ENCODE data around the gene COL20A1. TPM values are rescaled to one million over a fixed set of nuclear protein-coding genes. Genes with fewer than 3 reads are reported as not detected.

COL20A1 gene
- total and polyA plus RNA-seq, 2 experiments from 2014 or later = not detected

DNA sequence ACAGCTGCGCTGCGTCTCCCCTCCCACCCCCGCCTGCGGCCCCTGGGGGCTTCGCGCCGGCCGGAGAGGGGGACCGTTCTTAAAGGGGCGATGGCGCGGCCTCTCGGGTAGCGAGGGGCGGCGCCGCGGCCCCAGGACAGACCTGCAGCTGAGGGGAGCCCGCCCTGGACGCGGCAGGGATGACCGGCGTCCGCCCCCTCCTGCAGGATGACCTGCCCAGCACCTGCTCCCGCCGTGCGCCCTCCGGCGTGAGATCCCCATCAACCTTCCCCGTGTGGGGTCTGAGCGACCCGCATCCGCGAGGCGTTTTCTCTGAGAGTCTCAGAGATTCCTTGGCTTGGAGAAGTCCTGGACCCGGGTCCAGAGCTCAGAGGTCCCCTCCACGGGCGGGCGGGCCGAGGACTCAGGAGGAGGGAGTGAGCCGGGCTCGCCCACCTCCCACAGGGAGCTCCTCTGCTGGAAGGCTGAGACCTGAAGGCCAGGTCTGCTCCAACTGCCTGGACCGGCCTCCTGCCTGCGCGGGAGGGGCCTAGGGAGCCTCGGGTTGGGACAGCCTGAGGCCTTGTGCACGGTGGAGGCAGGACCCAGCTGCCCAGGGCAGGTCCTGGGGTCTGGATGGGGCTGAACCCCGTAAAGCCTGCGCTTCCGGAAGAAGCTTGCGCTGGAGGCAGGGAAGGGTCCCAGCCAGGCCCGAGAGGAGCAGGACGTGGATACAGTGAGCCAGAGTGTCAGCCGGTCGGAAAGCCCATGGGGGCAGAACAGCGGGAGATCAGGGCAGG is 38.2 kb upstream of the COL20A1 start:
- H3F3A ChIP-seq (ENCODE audit: insufficient read depth) = no peaks in the 10 kb centered on the region
- no peaks in the 10 kb centered on the region for H4K20me1 ChIP-seq (ENCODE audit: insufficient read depth)
- no peaks in the 10 kb centered on the region for H3K79me2 ChIP-seq (ENCODE audit: insufficient read depth)
- DNase-seq = no peak
- H3K27me3 ChIP-seq (replicated peaks; ENCODE audit: insufficient read depth) = peaks cover 32% of the 10 kb centered on the region
- TF ChIP-seq EZH2phosphoT487 (IDR thresholded peaks at IDR 0.05; ENCODE audit: insufficient read depth, low read depth) (no peak), EZH2 (IDR thresholded peaks at IDR 0.05; ENCODE audit: insufficient read depth, poor library complexity, severe bottlenecking) (peak; percentile 37)
- no peak overlapping the region for H3K27ac ChIP-seq
- no peak overlapping the region for H3K4me3 ChIP-seq
- in situ Hi-C loops (cut with MboI) = no loop called here
- no peak overlapping the region for H3K4me2 ChIP-seq (ENCODE audit: unreplicated experiment)
- no peak overlapping the region for H2AFZ ChIP-seq
- no peaks in the 10 kb centered on the region for H3K9me2 ChIP-seq (ENCODE audit: insufficient read depth)
- 33 to 35% methylated on average over 43 to 47 of the region's 56 CpGs for WGBS, 2 experiments (ENCODE audit: low coverage in 1 of 2, low lambda C conversion rate in 2 of 2, missing lambda C conversion rate in 2 of 2)
- H3K9ac ChIP-seq = no peak overlapping the region
- no peaks in the 10 kb centered on the region for H3K9me3 ChIP-seq (ENCODE audit: low read depth)
- H3K4me1 ChIP-seq (ENCODE audit: insufficient read depth) = no peaks in the 10 kb centered on the region
- no peaks in the 10 kb centered on the region for H3K36me3 ChIP-seq (ENCODE audit: low read depth)

DNA sequence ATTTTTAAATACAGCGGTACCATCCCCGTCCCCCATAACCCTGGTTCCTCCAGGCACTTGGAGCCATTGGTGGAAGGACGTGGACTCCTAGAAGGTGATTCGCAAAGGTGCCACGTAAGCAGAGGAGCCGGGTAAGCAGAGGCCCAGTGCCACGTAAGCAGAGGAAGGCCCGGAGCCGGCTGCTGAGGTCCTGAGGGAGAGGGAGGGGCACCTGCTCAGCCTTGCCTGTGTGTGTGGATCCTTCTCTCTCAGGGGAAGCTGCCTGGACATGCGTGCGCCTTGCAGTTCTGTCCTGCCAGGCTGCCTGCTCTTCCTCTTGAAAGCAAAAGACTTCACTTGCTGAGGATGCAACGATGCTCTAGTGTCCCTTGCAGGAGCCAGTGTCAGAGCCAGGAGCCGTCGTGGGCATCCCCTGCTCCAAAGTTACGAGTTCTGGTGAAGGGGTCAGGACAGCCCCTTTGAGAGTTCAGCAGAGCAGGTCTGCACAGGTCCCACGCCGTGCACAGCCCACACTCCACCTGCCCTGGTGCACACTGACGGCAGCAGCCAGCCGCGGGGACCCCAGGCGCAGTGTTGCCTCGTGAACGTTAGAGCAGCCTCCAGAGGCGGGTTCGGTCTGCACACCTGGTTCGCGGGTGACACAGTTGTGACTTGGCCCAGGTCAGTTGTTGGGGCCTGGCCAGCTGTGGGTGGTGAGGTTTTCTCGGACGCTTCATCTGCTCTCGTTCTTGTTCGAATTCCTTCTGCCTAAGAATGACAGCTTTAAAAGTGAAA is 36.9 kb upstream of the COL20A1 start:
- no peak for TF ChIP-seq EZH2phosphoT487 (IDR thresholded peaks at IDR 0.05; ENCODE audit: insufficient read depth, low read depth)
- TF ChIP-seq EZH2 (IDR thresholded peaks at IDR 0.05; ENCODE audit: insufficient read depth, poor library complexity, severe bottlenecking) = no peak
- no peak overlapping the region for H3K4me2 ChIP-seq (ENCODE audit: unreplicated experiment)
- no peak for DNase-seq
- H3K9ac ChIP-seq = no peak overlapping the region
- WGBS, 2 experiments (ENCODE audit: low coverage in 1 of 2, low lambda C conversion rate in 2 of 2, missing lambda C conversion rate in 2 of 2) = 58 to 61% methylated on average over 31 of the region's 31 CpGs
- no peak overlapping the region for H3K4me3 ChIP-seq
- no peaks in the 10 kb centered on the region for H3K36me3 ChIP-seq (ENCODE audit: low read depth)
- no peaks in the 10 kb centered on the region for H3K9me3 ChIP-seq (ENCODE audit: low read depth)
- peaks cover 32% of the 10 kb centered on the region for H3K27me3 ChIP-seq (replicated peaks; ENCODE audit: insufficient read depth)
- no peak overlapping the region for H3K27ac ChIP-seq
- no peaks in the 10 kb centered on the region for H3F3A ChIP-seq (ENCODE audit: insufficient read depth)
- in situ Hi-C loops (cut with MboI) = no loop called here
- no peak overlapping the region for H2AFZ ChIP-seq
- no peaks in the 10 kb centered on the region for H3K79me2 ChIP-seq (ENCODE audit: insufficient read depth)
- H4K20me1 ChIP-seq (ENCODE audit: insufficient read depth) = no peaks in the 10 kb centered on the region
- no peaks in the 10 kb centered on the region for H3K4me1 ChIP-seq (ENCODE audit: insufficient read depth)
- no peaks in the 10 kb centered on the region for H3K9me2 ChIP-seq (ENCODE audit: insufficient read depth)

DNA sequence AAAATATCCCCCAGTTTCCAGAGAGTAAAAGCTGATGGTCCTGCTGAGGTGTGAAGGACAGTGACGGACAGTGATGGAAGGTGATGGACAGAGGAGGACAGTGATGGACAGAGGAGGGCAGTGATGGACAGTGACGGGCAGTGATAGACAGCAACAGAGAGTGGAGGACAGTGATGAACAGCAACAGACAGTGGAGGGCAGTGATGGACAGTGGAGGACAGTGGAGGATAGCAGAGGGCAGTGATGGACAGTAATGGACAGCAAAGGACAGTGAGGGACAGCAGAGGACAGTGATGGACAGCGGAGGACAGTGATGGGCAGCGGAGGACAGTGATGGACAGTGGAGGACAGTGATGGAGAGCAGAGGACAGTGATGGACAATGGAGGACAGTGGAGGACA is 36.0 kb upstream of the COL20A1 start:
- no peak for DNase-seq
- Histone ChIP-seq H3K27me3 (replicated peaks; ENCODE audit: insufficient read depth) (peaks cover 32% of the 10 kb centered on the region), H2AFZ (no peak overlapping the region)

DNA sequence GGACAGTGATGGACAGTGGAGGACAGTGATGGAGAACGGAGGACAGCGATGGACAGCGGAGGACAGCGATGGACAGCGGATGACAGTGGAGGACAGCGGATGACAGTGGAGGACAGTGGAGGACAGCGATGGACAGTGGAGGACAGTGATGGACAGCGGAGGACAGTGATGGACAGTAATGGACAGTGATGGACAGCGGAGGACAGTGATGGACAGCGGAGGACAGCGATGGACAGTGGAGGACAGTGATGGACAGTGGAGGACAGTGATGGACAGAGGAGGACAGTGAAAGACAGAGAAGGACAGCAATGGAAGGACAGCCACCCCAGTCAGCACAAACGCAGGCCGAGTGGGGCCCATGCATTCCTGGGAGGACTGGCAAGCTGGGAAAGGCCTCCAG is 35.4 kb upstream of the COL20A1 start:
- Histone ChIP-seq H3K9me2 (ENCODE audit: insufficient read depth) (no peaks in the 10 kb centered on the region), H4K20me1 (ENCODE audit: insufficient read depth) (no peaks in the 10 kb centered on the region), H3K9ac (no peak overlapping the region), H3K4me3 (no peak overlapping the region), H3K9me3 (ENCODE audit: low read depth) (no peaks in the 10 kb centered on the region), H3K36me3 (ENCODE audit: low read depth) (no peaks in the 10 kb centered on the region), H3K79me2 (ENCODE audit: insufficient read depth) (no peaks in the 10 kb centered on the region), H3K27ac (no peak overlapping the region), H3K27me3 (replicated peaks; ENCODE audit: insufficient read depth) (peaks cover 32% of the 10 kb centered on the region), H3K4me2 (ENCODE audit: unreplicated experiment) (no peak overlapping the region), H3F3A (ENCODE audit: insufficient read depth) (no peaks in the 10 kb centered on the region), H2AFZ (no peak overlapping the region), H3K4me1 (ENCODE audit: insufficient read depth) (no peaks in the 10 kb centered on the region)
- DNase-seq = no peak
- in situ Hi-C loops (cut with MboI) = no loop called here
- 74 to 89% methylated on average over 9 to 13 of the region's 13 CpGs for WGBS, 2 experiments (ENCODE audit: low coverage in 1 of 2, low lambda C conversion rate in 2 of 2, missing lambda C conversion rate in 2 of 2)
- TF ChIP-seq EZH2phosphoT487 (IDR thresholded peaks at IDR 0.05; ENCODE audit: insufficient read depth, low read depth) = no peak
- TF ChIP-seq EZH2 (IDR thresholded peaks at IDR 0.05; ENCODE audit: insufficient read depth, poor library complexity, severe bottlenecking) = no peak

More for the DNA sequence above, 36.0 kb upstream of the COL20A1 start:
- no peaks in the 10 kb centered on the region for H3K79me2 ChIP-seq (ENCODE audit: insufficient read depth)
- WGBS, 2 experiments (ENCODE audit: low coverage in 1 of 2, low lambda C conversion rate in 2 of 2, missing lambda C conversion rate in 2 of 2) = 72 to 74% methylated on average over 3 to 4 of the region's 4 CpGs
- no peak overlapping the region for H3K4me2 ChIP-seq (ENCODE audit: unreplicated experiment)
- H3K27ac ChIP-seq = no peak overlapping the region
- no peak overlapping the region for H3K9ac ChIP-seq
- no peaks in the 10 kb centered on the region for H3K4me1 ChIP-seq (ENCODE audit: insufficient read depth)
- H4K20me1 ChIP-seq (ENCODE audit: insufficient read depth) = no peaks in the 10 kb centered on the region
- H3F3A ChIP-seq (ENCODE audit: insufficient read depth) = no peaks in the 10 kb centered on the region
- H3K36me3 ChIP-seq (ENCODE audit: low read depth) = no peaks in the 10 kb centered on the region
- no peak overlapping the region for H3K4me3 ChIP-seq
- no peak for TF ChIP-seq EZH2 (IDR thresholded peaks at IDR 0.05; ENCODE audit: insufficient read depth, poor library complexity, severe bottlenecking)
- no peaks in the 10 kb centered on the region for H3K9me3 ChIP-seq (ENCODE audit: low read depth)
- H3K9me2 ChIP-seq (ENCODE audit: insufficient read depth) = no peaks in the 10 kb centered on the region
- in situ Hi-C loops (cut with MboI) = no loop called here
